Thyroid gland (tissue), 4 donors: ENCODE data around the gene RHAG. TPM values are rescaled to one million over a fixed set of nuclear protein-coding genes. Genes with fewer than 3 reads are reported as not detected.

Experiments used
- DNase-seq, 2 donors: peaks; one replicate each; pipeline ENCODE4 v3.0.0-alpha.2; 2019
- H3K27ac ChIP-seq, 3 donors: fragments of 200-600 bp; sonication (generic); 1 replicate in 2 of 3; 2 replicates in 1 of 3; pipeline ENCODE4 v1.5.1; 2016 to 2019; ENCODE audit warnings: mild to moderate bottlenecking in 1 of 3, moderate library complexity in 1 of 3
- H3K27me3 ChIP-seq: fragments of 200-600 bp; sonication (generic); one replicate; pipeline ENCODE4 v1.5.1; 2019
- H3K36me3 ChIP-seq, 2 donors: fragments of 200-600 bp; sonication (generic); one replicate each; pipeline ENCODE4 v1.5.1; 2016 to 2019
- H3K4me1 ChIP-seq, 2 donors: fragments of 200-600 bp; sonication (generic); one replicate each; pipeline ENCODE4 v1.5.1; 2017 to 2019
- H3K4me3 ChIP-seq, 3 donors: fragments of 200-600 bp; sonication (generic); replicated peaks in 1 of 3; 1 replicate in 2 of 3; 2 replicates in 1 of 3; pipeline ENCODE4 v1.5.1; 2016; ENCODE audit warnings: mild to moderate bottlenecking in 1 of 3
- H3K9me3 ChIP-seq: fragments of 200-600 bp; sonication (generic); one replicate; pipeline ENCODE4 v1.5.1; 2017
- CTCF ChIP-seq, 6 experiments: fragments of 200-600 bp in 3 of 6; fragments of 450-650 bp in 3 of 6; sonication (generic) in 3 of 6; IDR thresholded peaks; one replicate each; pipeline ENCODE4 v1.5.1; 2016 to 2019; ENCODE audit warnings: antibody characterized with exemption in 6 of 6, mild to moderate bottlenecking in 2 of 6, inconsistent platforms in 1 of 6, moderate library complexity in 1 of 6
- POLR2A ChIP-seq, 2 donors: fragments of 450-650 bp; IDR thresholded peaks; one replicate each; pipeline ENCODE4 v1.6.1; 2017; ENCODE audit warnings: antibody characterized with exemption in 2 of 2, mild to moderate bottlenecking in 2 of 2, moderate library complexity in 1 of 2
- WGBS, 2 donors: methylation state at CpG; one replicate each; pipeline ENCODE4 v1.1.5; 2017; 5-methylcytosine and 5-hydroxymethylcytosine counted together
- intact Hi-C: fragments of 100-400 bp; cut with DNase I; formaldehyde crosslinking; loops from one replicate; pipeline ENCODE4 v1.15.1; 2023
- total RNA-seq, 4 donors: library from RNA; depleted of rRNA; stranded (reverse); fragments of >200 nt; gene quantifications; one replicate each; pipeline ENCODE4 v1.2.3, GENCODE V29; 2016

Gene RHAG
- total RNA-seq, 4 donors from 2014 or later, result not detected

- DNase-seq, result no peak
- H3K36me3 ChIP-seq, result no peaks in the 10 kb centered on the region
- no peak overlapping the region for H3K4me3 ChIP-seq
- H3K27me3 ChIP-seq, result no peaks in the 10 kb centered on the region
- no peaks in the 10 kb centered on the region for H3K9me3 ChIP-seq
- TF ChIP-seq POLR2A (IDR thresholded peaks at IDR 0.05) (no peak), CTCF (IDR thresholded peaks at IDR 0.05) (no peak)
- H3K27ac ChIP-seq, result no peak overlapping the region
- intact Hi-C loops, result no loop called here
- WGBS, 2 donors, result 82 to 89% methylated on average over 2 of the region's 2 CpGs
- H3K4me1 ChIP-seq, result no peaks in the 10 kb centered on the region
These were observed 10.8 kb upstream of the RHAG start for GRCh38 chr6:49647476-49647875.

- Histone ChIP-seq H3K9me3 (no peaks in the 10 kb centered on the region), H3K27me3 (no peaks in the 10 kb centered on the region), H3K4me3 (no peak overlapping the region), H3K36me3 (no peaks in the 10 kb centered on the region), H3K4me1 (no peaks in the 10 kb centered on the region), H3K27ac (no peak overlapping the region)
- WGBS, 2 donors, result 78 to 79% methylated on average over 4 of the region's 4 CpGs
- DNase-seq, result no peak
- TF ChIP-seq CTCF (IDR thresholded peaks at IDR 0.05) (no peak), POLR2A (IDR thresholded peaks at IDR 0.05) (no peak)
- intact Hi-C loops, result no loop called here
These were observed 10.3 kb upstream of the RHAG start for GRCh38 chr6:49646942-49647341.

- no peak for DNase-seq
- Histone ChIP-seq H3K27ac (no peak overlapping the region), H3K4me3 (no peak overlapping the region), H3K27me3 (no peaks in the 10 kb centered on the region), H3K36me3 (no peaks in the 10 kb centered on the region), H3K9me3 (no peaks in the 10 kb centered on the region), H3K4me1 (no peaks in the 10 kb centered on the region)
- WGBS, 2 donors, result 85 to 93% methylated on average over 3 of the region's 3 CpGs
- no peak for TF ChIP-seq CTCF (IDR thresholded peaks at IDR 0.05)
- TF ChIP-seq POLR2A (IDR thresholded peaks at IDR 0.05), result no peak
- intact Hi-C loops, result no loop called here
These were observed 9.6 kb upstream of the RHAG start for GRCh38 chr6:49646130-49646824.

GRCh38 chr6:49645139-49645538 is 8.5 kb upstream of the RHAG start:
- WGBS, 2 donors, result 88 to 89% methylated on average over 3 of the region's 3 CpGs

More at GRCh38 chr6:49645139-49645538, 8.5 kb upstream of the RHAG start:
- Histone ChIP-seq H3K9me3 (no peaks in the 10 kb centered on the region), H3K36me3 (no peaks in the 10 kb centered on the region), H3K4me3 (no peak overlapping the region), H3K4me1 (no peaks in the 10 kb centered on the region), H3K27me3 (no peaks in the 10 kb centered on the region), H3K27ac (no peak overlapping the region)
- intact Hi-C loops, result no loop called here
- no peak for DNase-seq
- TF ChIP-seq POLR2A (IDR thresholded peaks at IDR 0.05) (no peak), CTCF (IDR thresholded peaks at IDR 0.05) (no peak)
